Mesenchymal stem cell (in vitro differentiated cells and primary cell): ENCODE data around the gene PBX4.

Experiments used
- DNase-seq: peaks from one replicate; pipeline ENCODE4 v3.0.0-alpha.2; 2013
- H2AFZ ChIP-seq: one replicate; pipeline ENCODE4 v1.6.1; 2013; ENCODE audit warnings: low read depth, mild to moderate bottlenecking, control low read depth, inconsistent platforms, low read length, moderate library complexity
- H2AK5ac ChIP-seq: 2 replicates; pipeline ENCODE4 v1.6.1; 2013; ENCODE audit warnings: low read length, moderate library complexity, mild to moderate bottlenecking, inconsistent platforms; ENCODE audit not compliant: severe bottlenecking
- H2BK120ac ChIP-seq: one replicate; pipeline ENCODE4 v1.6.1; 2013; ENCODE audit warnings: low read depth, mild to moderate bottlenecking, inconsistent platforms, low read length, moderate library complexity
- H2BK12ac ChIP-seq, 2 experiments: one replicate each; pipeline ENCODE4 v1.6.1; 2013; ENCODE audit warnings: inconsistent platforms in 2 of 2, low read length in 2 of 2, mild to moderate bottlenecking in 2 of 2, moderate library complexity in 2 of 2, control low read depth in 1 of 2
- H2BK15ac ChIP-seq: one replicate; pipeline ENCODE4 v1.6.1; 2013; ENCODE audit warnings: mild to moderate bottlenecking, low read depth, inconsistent platforms; ENCODE audit not compliant: poor library complexity, severe bottlenecking
- H2BK5ac ChIP-seq: 2 replicates; pipeline ENCODE4 v1.6.1; 2013; ENCODE audit warnings: low read depth, mild to moderate bottlenecking, low read length, control low read depth, inconsistent platforms; ENCODE audit not compliant: poor library complexity, severe bottlenecking
- H3K14ac ChIP-seq, 2 experiments: one replicate each; pipeline ENCODE4 v1.6.1; 2013; ENCODE audit warnings: inconsistent platforms in 2 of 2, low read length in 2 of 2, control low read depth in 1 of 2, mild to moderate bottlenecking in 1 of 2, moderate library complexity in 1 of 2
- H3K18ac ChIP-seq, 2 experiments: one replicate each; pipeline ENCODE4 v1.6.1; 2013; ENCODE audit warnings: inconsistent platforms in 2 of 2, low read length in 2 of 2, control low read depth in 1 of 2, low read depth in 1 of 2, mild to moderate bottlenecking in 1 of 2
- H3K23ac ChIP-seq, 2 experiments: one replicate each; pipeline ENCODE4 v1.6.1; 2013; ENCODE audit warnings: inconsistent platforms in 2 of 2, low read length in 2 of 2, mild to moderate bottlenecking in 2 of 2, moderate library complexity in 2 of 2, control low read depth in 1 of 2
- H3K27ac ChIP-seq: 2 replicates; pipeline ENCODE4 v1.5.1; 2013; ENCODE audit warnings: mild to moderate bottlenecking, moderate library complexity, low read length, control low read depth, inconsistent platforms; ENCODE audit not compliant: poor library complexity, severe bottlenecking
- H3K27me3 ChIP-seq, 2 experiments: 2 replicates each; pipeline versions ENCODE4 v1.6.1 to v1.7.0; 2013; ENCODE audit warnings: low read length in 2 of 2, mild to moderate bottlenecking in 2 of 2, moderate library complexity in 2 of 2, control low read depth in 1 of 2, inconsistent platforms in 1 of 2; ENCODE audit not compliant: control insufficient read depth in 1 of 2, insufficient read depth in 1 of 2
- H3K36me3 ChIP-seq, 2 experiments: 2 replicates each; pipeline versions ENCODE4 v1.6.1 to v1.7.0; 2013; ENCODE audit warnings: low read length in 2 of 2, control low read depth in 1 of 2, inconsistent platforms in 1 of 2, low read depth in 1 of 2, mild to moderate bottlenecking in 1 of 2; ENCODE audit not compliant: insufficient read depth in 2 of 2, control insufficient read depth in 1 of 2
- H3K4ac ChIP-seq, 2 experiments: one replicate each; pipeline ENCODE4 v1.6.1; 2013; ENCODE audit warnings: inconsistent platforms in 2 of 2, low read length in 2 of 2, mild to moderate bottlenecking in 2 of 2, moderate library complexity in 2 of 2, control low read depth in 1 of 2, low read depth in 1 of 2
- H3K4me1 ChIP-seq: 2 replicates; pipeline ENCODE4 v1.6.1; 2013; ENCODE audit warnings: low read depth, low read length, control low read depth; ENCODE audit not compliant: control insufficient read depth, insufficient read depth
- H3K4me2 ChIP-seq: 2 replicates; pipeline ENCODE4 v1.6.1; 2013; ENCODE audit warnings: low read length, mild to moderate bottlenecking, inconsistent platforms; ENCODE audit not compliant: poor library complexity, severe bottlenecking
- H3K4me3 ChIP-seq, 2 experiments: 2 replicates each; pipeline versions ENCODE4 v1.5.1 to v1.7.0; 2013; ENCODE audit warnings: low read length in 2 of 2, mild to moderate bottlenecking in 2 of 2, control low read depth in 1 of 2, low read depth in 1 of 2; ENCODE audit not compliant: insufficient read depth in 1 of 2
- H3K79me1 ChIP-seq: replicated peaks from 2 replicates; pipeline ENCODE4 v1.6.1; 2013; ENCODE audit warnings: mild to moderate bottlenecking, control low read depth, low read length, inconsistent platforms; ENCODE audit not compliant: poor library complexity, severe bottlenecking
- H3K9ac ChIP-seq: 2 replicates; pipeline ENCODE4 v1.7.0; 2013; ENCODE audit warnings: mild to moderate bottlenecking, low read length, moderate library complexity
- H3K9me3 ChIP-seq: 2 replicates; pipeline ENCODE4 v1.7.0; 2013; ENCODE audit warnings: mild to moderate bottlenecking, low read length; ENCODE audit not compliant: control insufficient read depth
- H4K8ac ChIP-seq: one replicate; pipeline ENCODE4 v1.6.1; 2013; ENCODE audit warnings: inconsistent platforms, mild to moderate bottlenecking, low read length, moderate library complexity
- H4K91ac ChIP-seq: one replicate; pipeline ENCODE4 v1.6.1; 2013; ENCODE audit warnings: mild to moderate bottlenecking, low read length, inconsistent platforms
- WGBS: methylation state at CpG from one replicate; pipeline ENCODE4 v1.1.7; 2013; ENCODE audit warnings: mixed read lengths; 5-methylcytosine and 5-hydroxymethylcytosine counted together

Gene PBX4

GRCh38 chr19:19647037-19647835 lies 28.7 kb upstream of the PBX4 start:
- H3K14ac ChIP-seq = no peak overlapping the region
- H4K91ac ChIP-seq = no peak overlapping the region
- H3K4ac ChIP-seq = no peak overlapping the region
- H3K4me3 ChIP-seq = no peak overlapping the region
- no peak for DNase-seq
- no peak overlapping the region for H2BK5ac ChIP-seq
- H2AK5ac ChIP-seq = no peak overlapping the region
- no peak overlapping the region for H3K27ac ChIP-seq
- H2AFZ ChIP-seq = no peak overlapping the region
- no peak overlapping the region for H3K9ac ChIP-seq
- WGBS = 98% methylated on average over 28 of the region's 29 CpGs
- peaks cover 24% of the 10 kb centered on the region for H3K79me1 ChIP-seq
- H2BK15ac ChIP-seq = no peak overlapping the region
- no peak overlapping the region for H3K18ac ChIP-seq
- H3K9me3 ChIP-seq = no peaks in the 10 kb centered on the region
- H2BK12ac ChIP-seq = no peak overlapping the region
- H3K23ac ChIP-seq = no peak overlapping the region
- peaks cover 9% of the 10 kb centered on the region for H3K4me1 ChIP-seq
- peaks cover 66 to 72% of the 10 kb centered on the region in 2 experiments for H3K36me3 ChIP-seq
- H4K8ac ChIP-seq = no peak overlapping the region
- no peak overlapping the region for H3K4me2 ChIP-seq
- no peaks in the 10 kb centered on the region for H3K27me3 ChIP-seq
- no peak overlapping the region for H2BK120ac ChIP-seq

- Histone ChIP-seq H2BK15ac (no peak overlapping the region), H3K9me3 (no peaks in the 10 kb centered on the region), H3K4me1 (peaks cover 9% of the 10 kb centered on the region), H2AFZ (no peak overlapping the region), H3K18ac (no peak overlapping the region), H3K4me2 (no peak overlapping the region), H3K4me3 (no peak overlapping the region), H3K14ac (no peak overlapping the region), H2AK5ac (no peak overlapping the region), H4K8ac (no peak overlapping the region), H4K91ac (no peak overlapping the region), H3K9ac (no peak overlapping the region), H3K23ac (no peak overlapping the region), H3K79me1 (peaks cover 16% of the 10 kb centered on the region), H2BK5ac (no peak overlapping the region), H3K27me3 (no peaks in the 10 kb centered on the region), H2BK12ac (no peak overlapping the region), H2BK120ac (no peak overlapping the region), H3K27ac (no peak overlapping the region), H3K4ac (no peak overlapping the region), H3K36me3 (peaks cover 53 to 54% of the 10 kb centered on the region in 2 experiments)
- WGBS = 97% methylated on average over 17 of the region's 17 CpGs
- no peak for DNase-seq
Observed at GRCh38 chr19:19645233-19645870, 26.9 kb upstream of the PBX4 start.

GRCh38 chr19:19644054-19644388 lies 25.5 kb upstream of the PBX4 start:
- Histone ChIP-seq H3K36me3 (peaks cover 44 to 54% of the 10 kb centered on the region in 2 experiments), H2BK15ac (no peak overlapping the region), H2BK12ac (no peak overlapping the region), H3K4me2 (no peak overlapping the region), H3K9me3 (no peaks in the 10 kb centered on the region), H4K91ac (no peak overlapping the region), H3K18ac (no peak overlapping the region), H3K23ac (no peak overlapping the region), H3K27me3 (no peaks in the 10 kb centered on the region), H2BK120ac (no peak overlapping the region), H2BK5ac (no peak overlapping the region), H3K4me3 (no peak overlapping the region), H2AK5ac (no peak overlapping the region), H3K9ac (no peak overlapping the region), H3K4me1 (peaks cover 9% of the 10 kb centered on the region), H3K4ac (no peak overlapping the region), H3K14ac (no peak overlapping the region), H2AFZ (no peak overlapping the region), H4K8ac (no peak overlapping the region), H3K79me1 (peaks cover 16% of the 10 kb centered on the region), H3K27ac (no peak overlapping the region)
- no peak for DNase-seq
- WGBS = 31% methylated on average over 5 of the region's 5 CpGs
